Stimulated activated CD4-positive, alpha-beta T cell treated with anti-CD3 and anti-CD28 coated beads, Interleukin-12 subunit alpha, Interleukin-12 subunit beta, amount 100 ng/mL, for 4 hours (primary cell): ENCODE results near the gene BMERB1.
"Not testable (repeated sequence)": the region's sequence is repeated elsewhere in the genome, so short reads cannot be mapped to it uniquely, and the experiment has no call there.

Experiments
- DNase-seq: peaks from one replicate; pipeline ENCODE4 v3.0.0-alpha.2; 2020

BMERB1 gene

DNA sequence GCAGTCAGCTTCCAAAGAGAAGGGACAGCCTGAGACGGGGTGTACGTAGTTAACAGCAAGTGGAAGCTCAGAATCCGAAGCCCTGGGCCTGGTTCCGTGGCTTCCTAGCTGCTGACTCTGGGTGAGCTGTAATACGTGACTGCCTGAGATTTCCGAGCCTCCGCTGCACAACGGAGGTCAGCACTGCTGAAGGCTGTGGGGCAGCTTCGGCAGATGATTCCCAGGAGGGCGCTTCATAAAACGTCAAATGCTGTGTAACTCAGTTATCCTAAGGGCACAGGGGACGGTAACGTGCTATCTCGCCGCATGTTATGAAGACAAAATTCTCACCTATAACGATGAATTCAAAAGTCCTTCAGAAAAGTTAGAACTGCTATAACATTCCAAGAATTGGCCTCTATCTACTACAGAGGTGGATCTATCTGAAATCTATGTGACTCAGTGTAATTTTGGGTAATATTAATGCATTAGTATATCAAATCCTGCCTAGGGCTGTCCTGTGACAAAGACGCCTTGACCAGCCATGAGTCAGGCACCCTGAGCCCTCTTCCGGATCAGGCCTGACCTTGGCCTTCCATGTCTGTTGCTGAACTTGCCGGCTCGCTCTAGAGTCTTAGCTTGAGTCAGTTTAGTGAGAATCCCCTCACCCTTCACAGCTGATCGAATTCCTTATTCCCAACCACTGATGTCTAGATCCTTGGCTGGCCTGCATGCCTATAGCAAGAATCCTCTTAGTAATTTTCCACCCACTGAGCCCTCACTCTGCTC, 165.1 kb downstream of the BMERB1 start:
- DNase-seq: no peak

DNA sequence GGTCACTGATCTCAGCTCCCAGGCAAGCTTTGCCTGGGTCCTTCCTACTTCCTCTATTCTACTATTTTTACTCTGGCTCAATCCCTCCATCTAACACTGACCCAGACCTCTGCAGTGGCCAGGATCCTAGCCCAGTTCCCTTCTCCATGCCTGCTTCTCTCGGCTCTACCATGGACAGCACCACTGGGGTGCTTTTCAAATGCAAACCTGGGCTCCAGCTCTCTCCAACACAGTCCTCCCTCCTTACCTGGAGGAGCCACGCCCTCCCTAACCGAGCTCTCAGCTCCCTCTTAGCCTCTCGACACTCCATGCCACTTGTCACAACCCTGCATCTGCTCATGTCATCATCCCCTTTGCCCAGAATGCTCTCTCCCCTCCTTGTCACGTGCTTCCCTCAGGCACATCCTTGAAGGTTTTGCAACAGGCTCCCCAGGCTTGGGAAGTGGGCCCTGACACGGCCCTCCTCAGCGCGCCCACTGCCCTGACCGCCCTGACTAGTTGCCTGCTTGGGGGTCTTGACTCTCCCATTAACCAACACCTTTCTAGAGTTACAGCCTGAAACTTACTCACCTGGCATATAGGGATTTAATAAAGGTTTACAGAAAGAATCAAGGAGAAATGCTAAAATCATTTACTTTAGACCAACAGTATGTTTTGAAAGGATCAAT, 167.0 kb downstream of the BMERB1 start:
- no peak for DNase-seq

DNA sequence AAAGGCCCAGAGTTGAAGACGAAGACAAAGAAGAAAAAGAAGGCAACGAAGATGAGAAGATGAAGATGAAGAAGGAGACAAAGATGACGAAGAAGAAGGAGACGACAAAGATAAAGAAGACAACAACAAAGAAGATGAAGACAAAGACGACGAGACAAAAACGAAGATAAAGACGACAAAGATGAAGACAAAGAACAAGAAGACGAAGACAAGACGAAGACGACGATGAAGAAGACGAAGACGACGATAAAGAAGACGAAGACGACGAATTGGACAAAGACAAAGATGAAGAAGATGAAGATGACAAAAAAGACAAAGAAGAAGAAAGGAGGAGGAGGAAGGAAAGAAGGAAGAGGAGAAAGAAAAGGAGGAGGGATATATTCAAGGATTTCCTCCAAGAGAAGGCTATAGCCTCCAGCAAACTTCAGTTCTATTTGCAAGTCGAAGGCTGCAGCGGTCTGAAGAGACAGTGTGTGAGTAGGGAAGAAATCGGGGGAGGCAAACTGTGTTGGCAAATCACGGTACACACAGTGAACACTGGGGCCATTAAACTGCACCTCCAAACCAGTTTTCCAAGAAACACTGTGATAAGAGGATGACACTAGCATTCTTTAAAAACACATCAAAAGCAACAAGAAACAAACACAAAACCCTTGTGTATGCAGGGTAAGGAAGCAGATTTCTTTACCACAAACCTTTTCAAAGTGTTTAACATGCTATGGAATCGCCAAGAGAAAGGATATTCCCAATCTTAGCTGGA, 168.1 kb downstream of the BMERB1 start:
- no peak for DNase-seq

- DNase-seq: no peak
Measured at GRCh38 chr16:15604460-15605440, 170.4 kb downstream of the BMERB1 start.

DNA sequence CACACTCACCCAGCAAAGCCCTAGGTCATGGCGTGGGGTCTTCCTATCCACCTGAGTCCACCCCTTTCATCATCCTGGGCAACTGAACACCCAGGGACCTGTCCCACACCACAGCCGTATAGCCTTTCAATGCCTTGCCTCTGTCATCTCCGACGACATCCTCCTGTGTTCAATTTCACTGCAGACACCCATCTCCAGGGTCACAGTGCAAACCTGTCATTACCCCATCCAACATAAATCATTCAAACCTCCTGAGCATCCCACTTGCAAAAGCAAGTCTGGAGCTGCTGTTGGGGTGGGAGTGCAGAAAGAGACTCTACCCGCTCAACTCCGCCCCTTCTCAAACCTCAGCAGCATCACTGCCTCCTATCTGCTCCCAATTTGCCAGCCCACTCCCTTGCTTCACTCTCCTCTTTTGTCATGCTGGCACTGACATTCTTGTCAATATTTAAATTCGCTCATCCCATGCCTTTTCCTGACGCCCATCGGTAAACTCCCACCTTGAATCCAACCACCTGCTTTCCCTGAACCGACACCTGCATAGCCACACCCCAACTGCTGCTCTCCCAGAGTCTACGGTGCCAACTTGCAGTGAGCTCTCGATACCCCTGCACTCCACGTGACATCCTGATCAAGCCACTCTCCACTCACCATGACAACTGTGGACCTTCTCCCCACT, 171.6 kb downstream of the BMERB1 start:
- no peak for DNase-seq

GRCh38 chr16:15606518-15607220, 172.3 kb downstream of the BMERB1 start:
- DNase-seq: no peak

DNA sequence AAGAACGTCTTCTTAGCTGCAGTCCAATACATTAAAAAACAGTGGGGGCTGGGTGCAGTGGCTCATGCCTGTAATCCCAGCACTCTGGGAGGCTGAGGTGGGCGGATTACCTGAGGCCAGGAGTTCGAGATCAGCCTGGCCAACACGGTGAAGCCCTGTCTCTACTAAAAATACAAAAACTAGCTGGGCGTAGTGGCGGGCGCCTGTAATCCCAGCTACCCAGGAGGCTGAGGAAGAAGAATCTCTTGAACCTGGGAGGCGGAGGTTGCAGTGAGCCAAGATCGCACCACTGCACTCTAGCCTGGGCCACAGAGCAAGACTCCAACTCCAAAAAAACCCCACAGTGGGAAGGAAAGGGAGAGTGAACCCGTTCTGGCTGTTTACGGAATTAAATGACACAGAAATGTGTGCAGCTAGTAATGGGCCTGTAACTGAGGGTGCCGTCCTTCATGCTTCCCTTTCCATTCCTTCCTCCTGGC, 172.9 kb downstream of the BMERB1 start:
- DNase-seq: not testable (repeated sequence)

DNA sequence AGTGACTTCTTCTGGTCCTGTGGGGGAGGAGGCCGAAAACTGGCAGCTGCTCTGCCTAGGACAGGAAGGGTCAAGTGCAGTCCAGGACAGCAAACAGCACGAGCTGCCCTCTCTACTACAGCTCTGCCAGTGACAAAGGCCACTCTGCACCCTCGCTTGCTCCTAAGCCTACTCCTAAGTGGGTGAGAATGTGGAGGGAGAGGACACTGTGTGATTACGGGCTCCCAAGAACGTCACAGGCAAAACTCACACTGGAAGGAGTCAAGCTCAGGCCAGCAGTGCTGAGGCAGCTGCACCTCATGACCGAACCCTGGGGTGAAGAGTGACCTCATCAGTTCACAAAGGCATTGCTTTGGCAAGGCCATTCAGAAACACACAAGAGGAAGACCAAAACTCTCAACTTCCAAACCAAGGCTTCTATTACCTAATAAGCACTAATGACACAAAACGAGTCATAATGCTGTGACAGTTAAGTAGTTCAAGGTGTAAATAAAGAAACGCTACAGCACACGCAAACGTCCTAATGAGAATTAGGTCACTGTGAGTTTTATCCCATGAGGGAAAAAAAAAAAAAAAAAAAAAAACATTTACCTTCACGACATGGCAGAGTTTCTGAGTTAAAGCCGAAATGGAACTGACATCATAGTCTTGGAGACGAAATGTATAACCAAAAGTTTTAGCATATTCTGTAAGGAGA, 173.5 kb downstream of the BMERB1 start:
- no peak for DNase-seq

- no peak for DNase-seq
Measured at GRCh38 chr16:15608398-15609285, 174.3 kb downstream of the BMERB1 start.

GRCh38 chr16:15609286-15609649, 174.9 kb downstream of the BMERB1 start:
- DNase-seq: no peak

DNA sequence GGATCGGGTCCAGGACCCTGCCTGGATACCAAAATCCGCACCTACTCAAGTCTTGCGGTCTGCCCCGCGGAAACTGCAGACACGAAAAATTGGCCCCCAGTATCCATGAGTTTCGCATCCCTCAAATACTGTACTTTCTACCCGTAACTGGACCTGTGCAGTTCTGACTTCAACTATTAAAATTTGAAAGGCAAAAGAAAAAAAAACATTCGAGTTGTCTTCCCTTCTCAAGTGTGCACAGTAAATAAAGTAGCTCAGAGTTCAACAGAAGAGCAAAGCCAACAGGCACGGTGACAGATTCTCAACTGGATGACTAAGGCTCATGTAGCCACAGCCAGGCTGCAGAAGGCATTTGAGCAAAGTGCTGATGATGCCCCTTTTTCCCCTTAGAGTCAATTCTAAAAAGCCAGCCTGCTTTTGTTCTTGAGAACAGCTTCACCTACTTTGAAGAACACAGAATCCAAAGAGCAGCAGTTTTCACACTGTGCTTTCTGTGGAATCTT, 176.0 kb downstream of the BMERB1 start:
- no peak for DNase-seq

GRCh38 chr16:15611610-15612009, 177.2 kb downstream of the BMERB1 start:
- DNase-seq: no peak

- no peak for DNase-seq
Measured at GRCh38 chr16:15613676-15614075, 179.3 kb downstream of the BMERB1 start.

GRCh38 chr16:15616012-15616411, 181.6 kb downstream of the BMERB1 start:
- no peak for DNase-seq

- no peak for DNase-seq
Measured at GRCh38 chr16:15616475-15617165, 182.2 kb downstream of the BMERB1 start.

- DNase-seq: no peak
Measured at GRCh38 chr16:15617901-15618300, 183.5 kb downstream of the BMERB1 start.

DNA sequence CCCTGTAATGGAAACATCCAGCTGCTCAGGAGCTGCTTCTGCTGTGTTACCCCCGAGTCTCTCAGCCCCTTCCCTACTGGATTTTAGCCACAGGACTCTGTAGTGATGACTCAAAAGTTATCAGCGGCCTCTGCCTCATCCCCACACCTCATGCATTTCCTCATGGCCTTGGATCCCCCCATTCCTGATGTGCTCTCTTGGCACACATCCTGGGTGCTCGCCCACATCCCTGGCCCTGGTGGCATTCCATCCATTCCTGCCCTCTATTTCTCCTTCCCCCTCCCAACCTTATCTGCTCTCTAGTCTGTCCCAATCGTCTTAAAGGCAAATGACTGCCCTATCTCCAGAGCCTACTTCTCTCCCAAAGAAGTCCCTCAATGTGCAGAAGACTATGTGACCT, 184.0 kb downstream of the BMERB1 start:
- no peak for DNase-seq

- DNase-seq: no peak
Measured at GRCh38 chr16:15620611-15621195, 186.3 kb downstream of the BMERB1 start.
